ENCODE data around the gene ZNF320. TPM values are rescaled to one million over a fixed set of nuclear protein-coding genes. Genes with fewer than 3 reads are reported as not detected.
A peak's percentile ranks its signal among the peaks of the same experiment; 100 is the strongest.

ZNF320 gene
- total and polyA plus RNA-seq, 9 of the 15 experiments (the other 6 are each of a cell fraction or from before 2014, with no cell fraction given) = 5.4 to 25.6 (median 11.7) TPM

DNA sequence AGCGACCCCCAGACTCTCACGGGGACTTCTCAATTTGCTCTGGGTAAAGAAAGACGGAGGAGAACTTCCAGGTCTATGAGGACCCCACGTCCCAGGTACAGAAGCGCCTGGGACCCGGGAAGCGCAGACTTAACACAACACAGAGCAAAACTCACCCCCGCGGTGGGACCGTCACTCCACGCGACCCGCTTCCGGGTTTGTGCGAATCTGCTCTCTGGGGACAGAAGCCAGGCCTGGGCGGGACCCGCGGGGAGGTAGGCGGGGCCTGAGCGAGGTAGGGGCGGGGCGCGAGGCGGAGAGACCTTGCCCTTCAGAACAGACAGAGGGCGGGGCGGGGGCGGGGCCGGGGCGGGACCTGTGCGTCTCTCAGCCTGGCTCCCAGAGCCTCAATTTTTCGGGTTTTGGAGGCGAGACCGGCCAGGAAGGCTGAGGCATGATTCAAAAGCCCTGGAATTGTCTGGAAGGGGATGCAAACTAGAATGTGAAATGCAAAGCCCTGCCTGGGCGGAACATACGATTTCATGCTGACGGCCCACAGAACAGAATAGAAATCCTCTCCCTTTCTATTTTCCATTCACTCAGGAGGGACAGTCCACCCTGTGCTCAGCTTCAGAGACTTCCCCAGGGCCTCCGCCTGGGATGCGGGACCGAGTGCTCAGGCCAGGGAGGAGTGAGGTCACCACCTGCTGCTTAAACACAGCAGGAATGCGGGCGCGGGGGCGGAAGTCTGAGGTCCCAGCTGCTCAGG lies 45.1 kb upstream of the ZNF320 start (continued):
- TF ChIP-seq SAFB2 (IDR thresholded peaks at IDR 0.05; ENCODE audit: borderline replicate concordance, low read depth, low read length, severe bottlenecking) (no peak), CREBBP (IDR thresholded peaks at IDR 0.05; ENCODE audit: low read depth, low read length) (no peak), TCFL5 (CRISPR knock-in tag; conservative IDR thresholded peaks at IDR 0.05) (no peak), ZNF124 (CRISPR knock-in tag; IDR thresholded peaks at IDR 0.05) (no peak), SIN3A (IDR thresholded peaks at IDR 0.05; ENCODE audit: borderline replicate concordance in 2 of 2, control insufficient read depth in 1 of 2, low read depth in 2 of 2, low read length in 2 of 2) (peak; percentile 44 to 76; a peak in 1 of 4 replicates), HIVEP1 (CRISPR knock-in tag; IDR thresholded peaks at IDR 0.05) (no peak), RBM22 (IDR thresholded peaks at IDR 0.05; ENCODE audit: low read depth, low read length, poor library complexity, severe bottlenecking) (no peak), ZNF766 (CRISPR knock-in tag; conservative IDR thresholded peaks at IDR 0.05) (no peak), ZEB2 (IDR thresholded peaks at IDR 0.05) (0 out of 2 replicates have a peak, but pooled peaks have one; percentile 21), ELF4 (CRISPR knock-in tag; IDR thresholded peaks at IDR 0.05) (peak; percentile 89), PHB2 (IDR thresholded peaks at IDR 0.05; ENCODE audit: low read depth) (no peak), FOSL1 (tag; conservative IDR thresholded peaks at IDR 0.05) (no peak), STAT5A (IDR thresholded peaks at IDR 0.05; ENCODE audit: borderline replicate concordance, low read length) (no peak)
- TF ChIP-seq, protein P1, sequence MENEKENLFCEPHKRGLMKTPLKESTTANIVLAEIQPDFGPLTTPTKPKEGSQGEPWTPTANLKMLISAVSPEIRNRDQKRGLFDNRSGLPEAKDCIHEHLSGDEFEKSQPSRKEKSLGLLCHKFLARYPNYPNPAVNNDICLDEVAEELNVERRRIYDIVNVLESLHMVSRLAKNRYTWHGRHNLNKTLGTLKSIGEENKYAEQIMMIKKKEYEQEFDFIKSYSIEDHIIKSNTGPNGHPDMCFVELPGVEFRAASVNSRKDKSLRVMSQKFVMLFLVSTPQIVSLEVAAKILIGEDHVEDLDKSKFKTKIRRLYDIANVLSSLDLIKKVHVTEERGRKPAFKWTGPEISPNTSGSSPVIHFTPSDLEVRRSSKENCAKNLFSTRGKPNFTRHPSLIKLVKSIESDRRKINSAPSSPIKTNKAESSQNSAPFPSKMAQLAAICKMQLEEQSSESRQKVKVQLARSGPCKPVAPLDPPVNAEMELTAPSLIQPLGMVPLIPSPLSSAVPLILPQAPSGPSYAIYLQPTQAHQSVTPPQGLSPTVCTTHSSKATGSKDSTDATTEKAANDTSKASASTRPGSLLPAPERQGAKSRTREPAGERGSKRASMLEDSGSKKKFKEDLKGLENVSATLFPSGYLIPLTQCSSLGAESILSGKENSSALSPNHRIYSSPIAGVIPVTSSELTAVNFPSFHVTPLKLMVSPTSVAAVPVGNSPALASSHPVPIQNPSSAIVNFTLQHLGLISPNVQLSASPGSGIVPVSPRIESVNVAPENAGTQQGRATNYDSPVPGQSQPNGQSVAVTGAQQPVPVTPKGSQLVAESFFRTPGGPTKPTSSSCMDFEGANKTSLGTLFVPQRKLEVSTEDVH (IDR thresholded peaks at IDR 0.05; ENCODE audit: low read depth, partially characterized antibody) = no peak
- TF ChIP-seq, protein P2, sequence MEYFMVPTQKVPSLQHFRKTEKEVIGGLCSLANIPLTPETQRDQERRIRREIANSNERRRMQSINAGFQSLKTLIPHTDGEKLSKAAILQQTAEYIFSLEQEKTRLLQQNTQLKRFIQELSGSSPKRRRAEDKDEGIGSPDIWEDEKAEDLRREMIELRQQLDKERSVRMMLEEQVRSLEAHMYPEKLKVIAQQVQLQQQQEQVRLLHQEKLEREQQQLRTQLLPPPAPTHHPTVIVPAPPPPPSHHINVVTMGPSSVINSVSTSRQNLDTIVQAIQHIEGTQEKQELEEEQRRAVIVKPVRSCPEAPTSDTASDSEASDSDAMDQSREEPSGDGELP (CRISPR knock-in tag; IDR thresholded peaks at IDR 0.05; ENCODE audit: borderline replicate concordance) = peak; percentile 73; the same call in 1 of the 2 replicates
- TF ChIP-seq, protein P3, sequence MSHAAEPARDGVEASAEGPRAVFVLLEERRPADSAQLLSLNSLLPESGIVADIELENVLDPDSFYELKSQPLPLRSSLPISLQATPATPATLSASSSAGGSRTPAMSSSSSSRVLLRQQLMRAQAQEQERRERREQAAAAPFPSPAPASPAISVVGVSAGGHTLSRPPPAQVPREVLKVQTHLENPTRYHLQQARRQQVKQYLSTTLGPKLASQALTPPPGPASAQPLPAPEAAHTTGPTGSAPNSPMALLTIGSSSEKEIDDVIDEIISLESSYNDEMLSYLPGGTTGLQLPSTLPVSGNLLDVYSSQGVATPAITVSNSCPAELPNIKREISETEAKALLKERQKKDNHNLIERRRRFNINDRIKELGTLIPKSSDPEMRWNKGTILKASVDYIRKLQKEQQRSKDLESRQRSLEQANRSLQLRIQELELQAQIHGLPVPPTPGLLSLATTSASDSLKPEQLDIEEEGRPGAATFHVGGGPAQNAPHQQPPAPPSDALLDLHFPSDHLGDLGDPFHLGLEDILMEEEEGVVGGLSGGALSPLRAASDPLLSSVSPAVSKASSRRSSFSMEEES (CRISPR knock-in tag; IDR thresholded peaks at IDR 0.05) = no peak

Data from K562 (cell line).